ENCODE results near the gene SIDT1.

DNA sequence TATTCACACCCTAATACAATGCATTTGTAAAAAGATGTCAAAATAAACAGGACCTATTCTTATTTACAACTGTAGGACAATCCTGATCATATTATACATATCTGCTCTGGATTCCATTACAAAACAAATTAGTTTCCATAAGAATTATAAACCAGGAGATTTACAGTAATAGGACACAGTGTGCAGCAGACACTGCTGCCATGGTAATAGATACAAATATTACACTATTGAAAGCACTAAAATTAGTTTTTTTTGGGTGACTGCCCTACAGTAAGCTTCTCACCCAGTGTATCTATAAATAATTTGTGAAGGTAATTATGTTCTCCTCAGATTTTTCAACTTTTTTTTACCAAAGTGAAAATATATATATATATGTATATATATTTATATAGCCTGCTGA is 116.2 kb downstream of the SIDT1 start:
- TF ChIP-seq, protein P1, sequence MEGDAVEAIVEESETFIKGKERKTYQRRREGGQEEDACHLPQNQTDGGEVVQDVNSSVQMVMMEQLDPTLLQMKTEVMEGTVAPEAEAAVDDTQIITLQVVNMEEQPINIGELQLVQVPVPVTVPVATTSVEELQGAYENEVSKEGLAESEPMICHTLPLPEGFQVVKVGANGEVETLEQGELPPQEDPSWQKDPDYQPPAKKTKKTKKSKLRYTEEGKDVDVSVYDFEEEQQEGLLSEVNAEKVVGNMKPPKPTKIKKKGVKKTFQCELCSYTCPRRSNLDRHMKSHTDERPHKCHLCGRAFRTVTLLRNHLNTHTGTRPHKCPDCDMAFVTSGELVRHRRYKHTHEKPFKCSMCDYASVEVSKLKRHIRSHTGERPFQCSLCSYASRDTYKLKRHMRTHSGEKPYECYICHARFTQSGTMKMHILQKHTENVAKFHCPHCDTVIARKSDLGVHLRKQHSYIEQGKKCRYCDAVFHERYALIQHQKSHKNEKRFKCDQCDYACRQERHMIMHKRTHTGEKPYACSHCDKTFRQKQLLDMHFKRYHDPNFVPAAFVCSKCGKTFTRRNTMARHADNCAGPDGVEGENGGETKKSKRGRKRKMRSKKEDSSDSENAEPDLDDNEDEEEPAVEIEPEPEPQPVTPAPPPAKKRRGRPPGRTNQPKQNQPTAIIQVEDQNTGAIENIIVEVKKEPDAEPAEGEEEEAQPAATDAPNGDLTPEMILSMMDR (IDR thresholded peaks at IDR 0.05) = no peak
- TF ChIP-seq EZH2 (IDR thresholded peaks at IDR 0.05) = no peak

Measured in neural progenitor cell (in vitro differentiated cells).